HG03575 (cell line): ENCODE results near the gene SEMA4A.
"Not testable (repeated sequence)": the region's sequence is repeated elsewhere in the genome, so short reads cannot be mapped to it uniquely, and the experiment has no call there.

Experiments
- ATAC-seq: cut with Tn5 transposase; IDR thresholded peaks from one replicate; pipeline ENCODE4 v1.9.1; 2021; ENCODE audit not compliant: unreplicated experiment, insufficient number of reproducible peaks, low FRiP score; ENCODE audit errors: extremely low read depth

The SEMA4A gene

DNA sequence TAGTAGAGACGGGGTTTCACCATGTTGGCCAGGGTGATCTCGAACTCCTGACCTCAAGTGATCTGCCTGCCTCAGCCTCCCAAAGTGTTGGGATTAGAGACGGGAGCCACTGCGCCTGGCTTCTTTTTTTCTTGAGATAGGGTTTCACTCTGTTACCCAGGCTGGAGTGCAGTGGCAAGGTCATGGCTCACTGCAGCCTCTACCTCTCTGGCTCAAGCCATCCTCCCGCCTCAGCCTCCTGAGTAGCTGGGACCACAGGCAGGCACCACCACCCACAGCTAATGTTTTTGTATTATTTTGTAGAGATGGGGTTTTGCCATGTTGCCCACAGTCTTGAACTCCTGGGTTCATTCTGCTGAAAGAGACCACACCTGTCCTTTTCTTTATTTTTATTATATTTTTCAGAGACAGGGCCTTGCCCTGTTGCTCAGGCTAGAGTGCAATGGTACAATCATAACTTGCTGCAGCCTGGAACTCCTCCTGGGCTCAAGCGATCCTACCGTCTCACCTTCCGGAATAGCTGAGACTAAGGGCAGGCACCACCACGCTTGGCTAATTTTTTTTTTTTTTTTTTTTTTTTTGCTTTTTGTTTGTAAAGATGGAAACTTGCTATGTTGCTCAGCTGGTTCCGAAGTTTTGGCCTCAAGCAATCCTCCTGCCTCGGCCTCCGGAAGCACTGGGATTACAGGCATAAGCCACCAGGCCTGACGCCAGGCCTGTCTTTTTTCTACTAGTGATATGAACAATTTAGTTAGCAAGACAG lies 35.8 kb upstream of the SEMA4A start:
- ATAC-seq = no peak

DNA sequence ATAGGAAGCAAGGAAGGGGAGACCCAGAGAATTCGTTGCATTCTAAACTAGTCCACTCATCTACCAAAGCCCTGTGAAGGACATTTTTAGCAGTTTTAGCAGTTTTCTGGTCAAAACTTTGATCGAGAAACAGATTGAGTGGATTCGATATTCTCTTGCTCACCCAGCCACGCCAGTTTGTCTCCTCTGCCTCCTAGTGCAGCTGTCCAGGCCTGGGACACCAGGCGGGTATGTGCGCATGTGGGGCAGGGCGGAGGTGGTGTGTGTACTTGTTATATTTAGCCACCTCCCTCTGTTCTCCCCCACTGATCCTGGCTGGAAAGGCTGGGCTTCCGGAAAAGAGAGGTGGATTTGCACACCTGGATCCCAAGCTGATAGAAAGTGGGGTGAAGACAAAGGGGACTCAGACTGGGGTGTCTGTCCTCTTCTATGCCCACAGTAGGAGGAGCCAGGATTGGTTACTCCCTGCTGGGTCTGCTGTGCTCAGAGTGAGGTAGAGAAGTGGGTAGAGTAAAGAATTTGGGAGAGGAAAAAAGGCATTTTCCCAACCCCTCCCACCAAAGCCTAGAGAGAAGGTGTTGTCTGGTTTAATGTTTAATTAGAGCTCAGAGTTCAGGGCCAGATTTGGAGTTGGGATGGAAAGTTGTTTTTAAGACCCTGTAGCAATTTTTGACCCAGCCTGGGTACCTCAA lies 35.1 kb upstream of the SEMA4A start:
- no peak for ATAC-seq

DNA sequence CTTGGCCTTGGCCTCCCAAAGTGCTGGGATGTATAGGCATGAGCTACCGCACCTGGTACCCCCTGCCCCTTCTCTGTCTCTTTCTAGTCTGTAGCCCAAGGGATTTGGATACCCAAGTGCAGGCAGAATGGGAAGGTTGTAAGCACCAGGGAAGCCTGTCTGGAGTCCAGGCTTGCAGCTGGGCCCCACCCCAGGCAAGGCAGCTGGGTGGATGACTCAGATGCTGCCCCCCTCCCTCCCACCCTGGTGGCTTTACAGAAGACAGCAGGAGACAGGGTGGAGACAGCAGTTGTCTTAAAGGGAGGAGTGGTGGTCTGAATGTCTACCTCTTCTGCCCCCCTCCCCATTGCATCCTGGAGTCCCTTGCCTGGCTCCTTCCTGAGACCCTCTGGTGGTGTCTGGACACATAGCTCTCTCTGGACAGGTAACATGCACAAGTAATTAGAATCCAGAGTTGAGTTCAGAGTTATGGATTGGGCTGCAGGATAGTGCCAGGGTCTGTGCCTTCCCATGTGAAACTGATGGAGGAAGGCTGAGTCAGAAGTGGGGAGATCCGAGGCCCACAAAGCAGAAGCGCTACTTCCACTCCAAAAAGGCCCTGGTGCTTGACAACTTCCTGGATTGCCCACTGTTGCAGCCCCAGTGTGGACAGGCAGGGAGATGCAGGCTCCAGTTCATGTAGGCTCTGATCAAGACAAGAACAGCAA lies 33.7 kb upstream of the SEMA4A start:
- no peak for ATAC-seq

DNA sequence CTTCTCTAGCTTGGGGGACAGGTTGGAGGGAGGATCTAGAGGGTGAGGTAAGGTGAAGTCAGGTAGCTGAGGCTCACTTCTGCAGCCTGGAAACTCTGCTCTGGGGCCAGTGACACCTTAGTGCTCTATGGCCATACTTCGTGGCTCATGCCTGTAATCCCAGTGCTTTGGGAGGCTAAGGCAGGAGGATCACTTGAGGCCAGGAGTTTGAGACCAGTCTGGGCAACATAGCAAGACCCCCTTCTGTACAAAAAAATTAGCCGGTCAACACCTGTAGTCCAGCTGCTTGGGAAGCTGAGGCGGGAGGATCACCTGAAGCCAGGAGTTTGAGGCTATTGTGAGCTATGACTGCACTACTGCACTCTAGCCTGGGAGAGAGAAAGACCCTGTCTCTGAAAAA lies 33.1 kb upstream of the SEMA4A start:
- ATAC-seq = no peak

DNA sequence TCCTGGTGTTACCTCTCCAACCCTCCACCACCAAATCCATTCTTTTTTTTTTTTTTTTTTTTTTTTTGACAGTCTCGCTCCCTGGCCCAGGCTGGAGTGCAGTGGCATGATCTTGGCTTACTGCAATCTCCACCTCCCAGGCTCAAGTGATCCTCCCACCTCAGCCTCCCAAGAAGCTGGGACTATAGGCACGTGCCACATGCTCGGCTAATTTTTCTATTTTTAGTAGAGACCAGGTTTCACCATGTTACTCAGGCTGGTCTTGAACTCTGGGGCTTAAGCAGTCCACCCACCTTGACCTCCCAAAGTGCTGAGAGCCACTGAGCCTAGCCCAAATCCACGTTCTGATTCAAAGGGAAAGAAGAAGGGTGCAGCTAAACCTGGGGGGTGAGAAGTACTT lies 32.4 kb upstream of the SEMA4A start:
- not testable (repeated sequence) for ATAC-seq

DNA sequence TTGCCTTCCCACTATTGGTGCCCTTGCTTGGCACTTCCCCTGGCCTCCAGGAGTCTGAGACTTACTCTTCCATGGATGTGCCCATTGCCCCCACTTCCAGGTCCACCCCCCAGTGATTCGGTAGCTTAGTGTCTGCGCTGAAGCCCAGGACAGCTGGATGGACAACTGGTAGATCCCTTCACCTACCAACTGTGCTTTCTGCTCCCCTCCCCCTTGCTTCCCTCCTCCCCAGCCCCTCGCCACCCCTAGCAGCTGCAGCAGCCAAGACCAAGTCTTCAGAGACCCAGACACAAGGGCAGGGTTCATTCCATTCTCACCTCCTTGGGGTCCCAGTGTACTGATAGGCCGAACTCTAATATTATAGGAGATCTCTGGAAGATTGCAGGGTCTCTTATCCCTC lies 31.9 kb upstream of the SEMA4A start:
- no peak for ATAC-seq

GRCh38 chr1:156122086-156122485 lies 31.3 kb upstream of the SEMA4A start:
- ATAC-seq = no peak

DNA sequence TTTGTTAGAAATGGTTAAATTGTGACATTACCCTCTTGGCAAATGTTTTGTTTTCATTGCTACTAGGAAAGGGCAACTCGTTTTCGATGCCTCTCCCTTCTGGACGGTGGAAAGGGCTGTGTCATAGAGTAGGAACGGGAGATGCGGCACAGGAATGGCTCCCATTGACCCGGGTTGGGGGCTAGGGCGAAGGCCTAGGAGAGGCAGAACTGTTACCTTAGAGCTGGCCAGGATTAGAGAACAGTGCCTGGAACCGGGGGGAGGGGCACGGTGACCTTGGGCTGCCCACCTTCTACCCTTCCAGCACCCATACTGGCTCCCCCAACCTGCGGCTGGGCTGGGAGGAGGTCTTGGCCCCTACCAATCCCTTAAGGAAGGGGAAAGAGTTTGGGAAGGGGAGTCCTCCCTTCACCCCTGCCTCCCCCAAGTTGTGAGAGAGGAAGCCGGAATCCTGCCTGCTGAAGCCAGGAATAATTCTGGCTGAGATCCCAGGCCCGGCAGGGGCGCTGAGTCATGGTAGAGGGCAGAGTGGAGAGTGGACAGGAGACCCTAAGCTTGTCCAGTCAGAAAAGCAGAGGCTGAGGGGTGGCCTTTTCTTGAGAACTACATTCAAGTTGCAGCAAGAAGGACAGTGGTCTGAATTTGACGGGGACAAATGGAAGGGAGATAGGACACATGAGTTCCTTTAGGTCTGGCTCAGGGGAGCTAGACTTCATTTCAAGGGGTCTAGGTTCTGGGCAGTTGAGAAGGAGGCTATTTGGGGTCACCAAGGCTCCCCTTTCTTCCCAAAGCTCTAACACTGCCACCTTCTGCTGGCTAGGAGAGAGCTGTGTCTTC lies 30.6 kb upstream of the SEMA4A start:
- no peak for ATAC-seq

DNA sequence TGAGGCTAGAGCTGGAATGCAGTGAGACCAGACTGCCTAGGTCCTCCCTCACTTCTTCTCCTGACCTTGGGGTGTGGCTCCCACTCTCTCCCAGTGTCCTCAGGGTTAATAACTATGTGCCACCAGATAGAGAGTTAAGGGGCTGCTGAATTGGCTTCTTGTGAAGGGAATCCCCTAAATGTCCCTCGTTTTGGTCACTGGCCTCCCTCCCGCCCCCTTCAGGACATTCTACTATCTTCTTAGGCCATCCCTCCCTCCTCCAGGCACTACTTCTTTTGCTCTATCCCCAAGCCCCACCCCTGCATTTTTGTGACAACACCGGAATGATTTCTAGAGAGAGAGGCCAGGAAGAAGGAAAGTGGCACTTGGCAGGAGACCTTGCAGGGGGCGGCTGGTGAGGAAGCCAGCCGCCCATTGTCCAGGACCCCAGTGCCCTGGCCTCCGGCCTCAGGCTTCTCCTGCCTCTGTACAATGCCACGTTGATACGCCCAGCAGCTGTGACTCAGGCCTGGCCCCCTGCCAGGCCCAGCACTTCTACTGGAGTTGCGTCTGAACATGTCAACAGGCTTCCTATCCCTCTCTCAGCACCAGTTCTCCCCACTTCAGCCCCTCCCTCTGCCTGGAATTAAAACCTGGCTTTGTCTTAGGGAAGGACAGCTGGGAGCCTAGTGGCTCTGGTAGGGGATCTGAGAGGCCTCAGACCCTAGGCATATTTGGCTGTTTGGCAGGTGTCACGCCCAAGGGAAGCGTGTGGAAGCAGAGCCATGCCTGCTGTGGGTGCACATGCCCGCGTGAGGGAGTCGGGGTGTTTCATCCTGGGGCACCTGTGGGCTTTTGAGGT lies 29.8 kb upstream of the SEMA4A start:
- no peak for ATAC-seq

- no peak for ATAC-seq
Measured at GRCh38 chr1:156124557-156125483, 28.6 kb upstream of the SEMA4A start.

- ATAC-seq = not testable (repeated sequence)
Measured at GRCh38 chr1:156125544-156125943, 27.8 kb upstream of the SEMA4A start.

GRCh38 chr1:156126043-156126629 lies 27.2 kb upstream of the SEMA4A start:
- no peak for ATAC-seq

DNA sequence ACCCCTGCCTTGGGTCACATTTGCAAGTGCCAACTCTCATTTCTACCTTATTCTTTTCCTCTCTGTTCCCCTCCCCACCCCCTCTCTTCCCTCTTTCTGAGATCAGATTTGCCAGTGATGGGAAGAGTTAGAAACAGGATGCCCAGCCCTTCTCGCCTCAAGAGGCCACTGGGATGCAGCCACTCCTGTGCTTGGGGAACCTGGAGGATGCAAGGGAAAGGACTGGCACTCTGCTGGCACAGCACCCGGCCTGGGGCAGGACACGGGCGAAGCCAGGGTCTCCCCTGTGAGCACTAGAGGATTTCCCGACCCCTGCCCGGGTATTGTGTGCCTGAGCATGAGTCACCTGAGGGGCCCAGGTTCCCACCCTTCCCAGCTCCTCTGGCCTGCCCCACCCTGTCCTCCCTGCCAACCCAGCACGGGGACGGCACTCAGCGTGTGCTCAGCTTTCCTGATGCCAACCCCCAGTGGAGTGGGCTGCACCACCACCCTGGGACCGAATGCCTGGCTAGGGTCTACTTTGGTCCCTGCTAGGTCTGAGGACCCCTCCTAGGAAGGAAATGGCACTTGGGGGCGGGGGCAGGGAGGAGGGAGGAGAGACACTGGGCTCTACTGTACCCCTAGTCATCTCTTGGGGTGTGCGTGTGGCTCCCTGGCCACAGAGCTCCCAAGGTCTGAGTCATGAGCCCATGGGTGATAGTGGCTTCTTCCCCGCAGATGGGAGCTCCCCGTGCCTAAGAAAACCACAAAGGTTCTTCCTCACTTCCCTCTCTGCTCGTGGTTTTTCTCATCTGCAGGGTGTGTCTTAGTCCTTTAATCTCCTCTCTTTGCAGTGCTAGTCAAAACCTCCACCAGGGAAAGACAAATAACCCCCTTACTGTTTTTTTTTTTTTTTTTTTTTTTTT lies 26.5 kb upstream of the SEMA4A start:
- no peak for ATAC-seq

- ATAC-seq = no peak
Measured at GRCh38 chr1:156128308-156128653, 25.1 kb upstream of the SEMA4A start.

GRCh38 chr1:156128654-156129597 lies 24.5 kb upstream of the SEMA4A start:
- no peak for ATAC-seq
